Measurements from ENCODE around the gene MXD3. TPM values are rescaled to one million over a fixed set of nuclear protein-coding genes. Genes with fewer than 3 reads are reported as not detected.

Gene MXD3
- polyA plus RNA-seq, 1 experiment = 2.8 TPM

- TF ChIP-seq CTCF (IDR thresholded peaks at IDR 0.05; ENCODE audit: low read depth, low read length) = no peak
- DNase-seq (ENCODE audit: low read depth, low spot score) = no peak
- Histone ChIP-seq H3K4me3 (ENCODE audit: low read depth, low read length) (no peak within 1 kb of the TSS), H3K9me3 (ENCODE audit: control insufficient read depth, insufficient read depth, low read length) (no peaks in the 10 kb centered on the region; the same call in 1 of the 2 replicates), H3K27ac (ENCODE audit: low read depth, low read length) (no peak within 1 kb of the TSS), H3K27me3 (ENCODE audit: control insufficient read depth, insufficient read depth, low read length) (peaks cover 15% of the 10 kb centered on the region)
- ChIA-PET POLR2A (interaction anchor here (1.0 kb wide), 1 partner anchor 21 kb away, joined by 3 read pairs; no protein-coding TSS in a partner anchor), CTCF (interaction anchor here (1.0 kb wide), 1 partner anchor 46 kb away, joined by 4 read pairs; no protein-coding TSS in a partner anchor)
Measured at GRCh38 chr5:177357459-177358351, 46.0 kb upstream of the MXD3 start, which contains the start of gene RGS14. RGS14 (plus strand) TSS chr5:177357924; CDS start chr5:177358025, 101 bp downstream.

GRCh38 chr5:177357146-177357458, 45.4 kb upstream of the MXD3 start:
- Histone ChIP-seq H3K27me3 (ENCODE audit: control insufficient read depth, insufficient read depth, low read length) (peaks cover 15% of the 10 kb centered on the region), H3K4me3 (ENCODE audit: low read depth, low read length) (no peak overlapping the region), H3K27ac (ENCODE audit: low read depth, low read length) (no peak overlapping the region), H3K9me3 (ENCODE audit: control insufficient read depth, insufficient read depth, low read length) (no peaks in the 10 kb centered on the region; the same call in 1 of the 2 replicates)
- POLR2A ChIA-PET = no interaction called here
- DNase-seq (ENCODE audit: low read depth, low spot score) = no peak
- CTCF ChIA-PET = interaction anchor here (1.0 kb wide), 2 partner anchors 14 to 47 kb away, joined by 4 to 5 read pairs; no protein-coding TSS in a partner anchor
- TF ChIP-seq CTCF (IDR thresholded peaks at IDR 0.05; ENCODE audit: low read depth, low read length) = no peak

GRCh38 chr5:177356746-177357145, 45.0 kb upstream of the MXD3 start:
- Histone ChIP-seq H3K4me3 (ENCODE audit: low read depth, low read length) (no peak overlapping the region), H3K27me3 (ENCODE audit: control insufficient read depth, insufficient read depth, low read length) (peaks cover 15% of the 10 kb centered on the region), H3K9me3 (ENCODE audit: control insufficient read depth, insufficient read depth, low read length) (no peaks in the 10 kb centered on the region; the same call in 1 of the 2 replicates), H3K27ac (ENCODE audit: low read depth, low read length) (no peak overlapping the region)
- ChIA-PET POLR2A (interaction anchor here (0.7 kb wide), 1 partner anchor 38 kb away, joined by 6 read pairs; no protein-coding TSS in a partner anchor), CTCF (interaction anchor here (0.6 to 1.0 kb wide), 3 partner anchors 14 to 141 kb away, joined by 4 to 5 read pairs (median 4); partner anchors contain the start of gene PDLIM7)
- no peak for TF ChIP-seq CTCF (IDR thresholded peaks at IDR 0.05; ENCODE audit: low read depth, low read length)
- no peak for DNase-seq (ENCODE audit: low read depth, low spot score)

- H3K27me3 ChIP-seq (ENCODE audit: control insufficient read depth, insufficient read depth, low read length) = peaks cover 10% of the 10 kb centered on the region
- POLR2A ChIA-PET = no interaction called here
- no peak for DNase-seq (ENCODE audit: low read depth, low spot score)
- H3K9me3 ChIP-seq (ENCODE audit: control insufficient read depth, insufficient read depth, low read length) = no peaks in the 10 kb centered on the region; the same call in 1 of the 2 replicates
- no peak for TF ChIP-seq CTCF (IDR thresholded peaks at IDR 0.05; ENCODE audit: low read depth, low read length)
- H3K4me3 ChIP-seq (ENCODE audit: low read depth, low read length) = no peak overlapping the region
- no peak overlapping the region for H3K27ac ChIP-seq (ENCODE audit: low read depth, low read length)
- CTCF ChIA-PET = interaction anchor here (0.9 kb wide), 1 partner anchor 244 kb away, joined by 3 read pairs; no protein-coding TSS in a partner anchor
Measured at GRCh38 chr5:177355868-177356168, 44.1 kb upstream of the MXD3 start.
